Retina (tissue), 1 donor: ENCODE results near the gene ISOC2.
"Not testable (repeated sequence)": the region's sequence is repeated elsewhere in the genome, so short reads cannot be mapped to it uniquely, and the experiment has no call there.

Source experiments
- DNase-seq: peaks from one replicate; pipeline ENCODE4 v3.0.0-alpha.2; 2016

Gene ISOC2

GRCh38 chr19:55461259-55461973 is at the start of gene ISOC2:
Gene ISOC2, minus strand, starts transcription at chr19:55461642. Its CDS starts 5,156 bp downstream, at chr19:55456486.
- DNase-seq: peak; percentile 99

- no peak for DNase-seq
These were observed 46.7 kb upstream of the ISOC2 start for GRCh38 chr19:55508120-55508519.

GRCh38 chr19:55504981-55505380 is 43.5 kb upstream of the ISOC2 start:
- no peak for DNase-seq

- DNase-seq: no peak
These were observed 42.8 kb upstream of the ISOC2 start for GRCh38 chr19:55504252-55504603.

- peak; percentile 94 for DNase-seq
These were observed 42.2 kb upstream of the ISOC2 start for GRCh38 chr19:55503502-55504251.

- DNase-seq: no peak
These were observed 41.7 kb upstream of the ISOC2 start for GRCh38 chr19:55503157-55503501.

GRCh38 chr19:55502197-55502952 is 40.9 kb upstream of the ISOC2 start:
- DNase-seq: no peak

GRCh38 chr19:55500368-55500952 is 39.0 kb upstream of the ISOC2 start:
- DNase-seq: no peak

- no peak for DNase-seq
These were observed 36.9 kb upstream of the ISOC2 start for GRCh38 chr19:55498246-55498840.

- DNase-seq: no peak
These were observed 36.3 kb upstream of the ISOC2 start for GRCh38 chr19:55497763-55498162.

- DNase-seq: not testable (repeated sequence)
These were observed 35.4 kb upstream of the ISOC2 start for GRCh38 chr19:55496820-55497219.

- DNase-seq: no peak
These were observed 34.4 kb upstream of the ISOC2 start for GRCh38 chr19:55495646-55496349.

GRCh38 chr19:55494172-55494761 is 32.8 kb upstream of the ISOC2 start:
- DNase-seq: no peak

GRCh38 chr19:55493645-55494171 is 32.3 kb upstream of the ISOC2 start:
- DNase-seq: no peak

- no peak for DNase-seq
These were observed 31.7 kb upstream of the ISOC2 start for GRCh38 chr19:55493052-55493644.

GRCh38 chr19:55492362-55492944 is 31.0 kb upstream of the ISOC2 start:
- DNase-seq: no peak

- DNase-seq: no peak
These were observed 30.3 kb upstream of the ISOC2 start for GRCh38 chr19:55491546-55492360.

- no peak for DNase-seq
These were observed 29.3 kb upstream of the ISOC2 start for GRCh38 chr19:55490478-55491432.
